AG10803 (cell line): ENCODE data around the gene TRAPPC5.

Experiments used
- DNase-seq: peaks from one replicate; pipeline ENCODE4 v3.0.0; 2010; ENCODE audit warnings: low read depth
- H3K4me3 ChIP-seq: 2 replicates; pipeline ENCODE4 v1.5.1; 2011; ENCODE audit warnings: mild to moderate bottlenecking, low read length, control low read depth
- TF ChIP-seq, protein P1 (sequence below): conservative IDR thresholded peaks from 2 replicates; pipeline ENCODE4 v1.5.1; 2011; ENCODE audit warnings: mild to moderate bottlenecking, low read length, control low read depth, inconsistent platforms

The TRAPPC5 gene

GRCh38 chr19:7685546-7686445, 5.2 kb downstream of the TRAPPC5 start:
- no peak for DNase-seq
- TF ChIP-seq, protein P1, sequence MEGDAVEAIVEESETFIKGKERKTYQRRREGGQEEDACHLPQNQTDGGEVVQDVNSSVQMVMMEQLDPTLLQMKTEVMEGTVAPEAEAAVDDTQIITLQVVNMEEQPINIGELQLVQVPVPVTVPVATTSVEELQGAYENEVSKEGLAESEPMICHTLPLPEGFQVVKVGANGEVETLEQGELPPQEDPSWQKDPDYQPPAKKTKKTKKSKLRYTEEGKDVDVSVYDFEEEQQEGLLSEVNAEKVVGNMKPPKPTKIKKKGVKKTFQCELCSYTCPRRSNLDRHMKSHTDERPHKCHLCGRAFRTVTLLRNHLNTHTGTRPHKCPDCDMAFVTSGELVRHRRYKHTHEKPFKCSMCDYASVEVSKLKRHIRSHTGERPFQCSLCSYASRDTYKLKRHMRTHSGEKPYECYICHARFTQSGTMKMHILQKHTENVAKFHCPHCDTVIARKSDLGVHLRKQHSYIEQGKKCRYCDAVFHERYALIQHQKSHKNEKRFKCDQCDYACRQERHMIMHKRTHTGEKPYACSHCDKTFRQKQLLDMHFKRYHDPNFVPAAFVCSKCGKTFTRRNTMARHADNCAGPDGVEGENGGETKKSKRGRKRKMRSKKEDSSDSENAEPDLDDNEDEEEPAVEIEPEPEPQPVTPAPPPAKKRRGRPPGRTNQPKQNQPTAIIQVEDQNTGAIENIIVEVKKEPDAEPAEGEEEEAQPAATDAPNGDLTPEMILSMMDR, result no peak
- no peak overlapping the region for H3K4me3 ChIP-seq

DNA sequence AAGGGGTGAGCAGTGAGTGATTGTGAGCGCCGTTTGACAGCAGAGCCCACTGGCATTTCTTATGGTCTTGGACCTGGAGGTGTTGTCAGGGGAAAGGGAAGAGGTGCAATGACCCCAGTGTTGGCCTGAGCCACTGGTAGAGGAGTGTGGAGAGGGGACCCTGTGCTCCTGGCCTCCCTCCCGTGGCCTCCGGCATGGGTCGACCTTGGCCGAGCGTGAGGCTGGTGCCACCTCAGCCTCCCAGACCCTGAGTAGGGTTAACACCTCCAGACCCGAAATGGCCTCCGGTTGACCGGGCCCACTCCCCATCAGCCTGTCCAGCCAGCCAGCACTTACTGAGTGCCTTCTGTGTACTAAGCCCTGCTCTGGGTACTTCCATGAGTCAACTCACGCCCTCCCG, 6.5 kb downstream of the TRAPPC5 start:
- DNase-seq, result no peak
- TF ChIP-seq, protein P1, result no peak
- H3K4me3 ChIP-seq, result no peak overlapping the region

GRCh38 chr19:7689165-7689564, 8.5 kb downstream of the TRAPPC5 start:
- TF ChIP-seq, protein P1, result no peak
- no peak overlapping the region for H3K4me3 ChIP-seq
- no peak for DNase-seq

GRCh38 chr19:7690779-7691258, 10.2 kb downstream of the TRAPPC5 start:
- H3K4me3 ChIP-seq, result no peak overlapping the region
- no peak for DNase-seq
- TF ChIP-seq, protein P1, result no peak

- no peak overlapping the region for H3K4me3 ChIP-seq
Observed at GRCh38 chr19:7691497-7691896, 10.9 kb downstream of the TRAPPC5 start.

GRCh38 chr19:7692417-7693088, 11.9 kb downstream of the TRAPPC5 start:
- TF ChIP-seq, protein P1, result no peak
- no peak for DNase-seq
- no peak overlapping the region for H3K4me3 ChIP-seq

More at GRCh38 chr19:7691497-7691896, 10.9 kb downstream of the TRAPPC5 start:
- TF ChIP-seq, protein P1, result no peak
- DNase-seq, result no peak
